GM23248 (cell line): ENCODE data around the gene R3HCC1L. TPM values are rescaled to one million over a fixed set of nuclear protein-coding genes. Genes with fewer than 3 reads are reported as not detected.

ENCODE experiments used
- DNase-seq: peaks from one replicate; pipeline ENCODE4 v3.0.0-alpha.2; 2015
- H2AFZ ChIP-seq: fragments of 200-600 bp; sonication (generic); 2 replicates; pipeline ENCODE4 v1.6.1; 2016; ENCODE audit warnings: antibody characterized with exemption
- H3F3A ChIP-seq: fragments of 200-600 bp; sonication (generic); 2 replicates; pipeline ENCODE4 v1.6.1; 2016; ENCODE audit warnings: mild to moderate bottlenecking, antibody characterized with exemption, mixed run types; ENCODE audit not compliant: insufficient read depth
- H3K27ac ChIP-seq: fragments of 200-600 bp; sonication (generic); 2 replicates; pipeline ENCODE4 v1.5.1; 2016; ENCODE audit warnings: mild to moderate bottlenecking
- H3K27me3 ChIP-seq: fragments of 200-600 bp; sonication (generic); replicated peaks from 2 replicates; pipeline ENCODE4 v1.6.1; 2016; ENCODE audit warnings: mild to moderate bottlenecking; ENCODE audit not compliant: insufficient read depth
- H3K36me3 ChIP-seq: fragments of 200-600 bp; sonication (generic); 2 replicates; pipeline ENCODE4 v1.6.1; 2016; ENCODE audit warnings: low read depth, mild to moderate bottlenecking
- H3K4me1 ChIP-seq: fragments of 200-600 bp; sonication (generic); 2 replicates; pipeline ENCODE4 v1.6.1; 2016; ENCODE audit warnings: mild to moderate bottlenecking; ENCODE audit not compliant: insufficient read depth
- H3K4me2 ChIP-seq: fragments of 200-600 bp; sonication (generic); one replicate; pipeline ENCODE4 v1.6.1; 2016; ENCODE audit warnings: mild to moderate bottlenecking; ENCODE audit not compliant: unreplicated experiment
- H3K4me3 ChIP-seq: fragments of 200-600 bp; sonication (generic); 2 replicates; pipeline ENCODE4 v1.5.1; 2016; ENCODE audit warnings: mild to moderate bottlenecking
- H3K79me2 ChIP-seq: fragments of 200-600 bp; sonication (generic); 2 replicates; pipeline ENCODE4 v1.6.1; 2016; ENCODE audit warnings: mild to moderate bottlenecking; ENCODE audit not compliant: insufficient read depth
- H3K9ac ChIP-seq: fragments of 200-600 bp; sonication (generic); 2 replicates; pipeline ENCODE4 v1.6.1; 2016; ENCODE audit warnings: mild to moderate bottlenecking
- H3K9me2 ChIP-seq: fragments of 200-600 bp; sonication (generic); 2 replicates; pipeline ENCODE4 v1.6.1; 2016; ENCODE audit warnings: mixed run types, mild to moderate bottlenecking, moderate library complexity; ENCODE audit not compliant: insufficient read depth
- H3K9me3 ChIP-seq: fragments of 200-600 bp; sonication (generic); one replicate; pipeline ENCODE4 v1.6.1; 2017; ENCODE audit warnings: low read depth
- H4K20me1 ChIP-seq: fragments of 200-600 bp; sonication (generic); 2 replicates; pipeline ENCODE4 v1.6.0; 2016; ENCODE audit not compliant: insufficient read depth
- EZH2 ChIP-seq: fragments of 200-600 bp; sonication (generic); IDR thresholded peaks from 2 replicates; pipeline ENCODE4 v1.6.1; 2018; ENCODE audit warnings: antibody characterized with exemption, mild to moderate bottlenecking; ENCODE audit not compliant: insufficient read depth, poor library complexity, severe bottlenecking
- EZH2phosphoT487 ChIP-seq: fragments of 200-600 bp; sonication (generic); IDR thresholded peaks from 2 replicates; pipeline ENCODE4 v1.6.1; 2018; ENCODE audit warnings: antibody characterized with exemption, moderate library complexity, mild to moderate bottlenecking, low read depth; ENCODE audit not compliant: insufficient read depth
- WGBS, 2 experiments: methylation state at CpG; one replicate each; pipeline ENCODE4 v1.1.6; 2015 to 2017; ENCODE audit warnings: low lambda C conversion rate in 2 of 2, low coverage in 1 of 2; ENCODE audit errors: missing lambda C conversion rate in 2 of 2; 5-methylcytosine and 5-hydroxymethylcytosine counted together
- in situ Hi-C: fragments of 300-500 bp; cut with MboI; formaldehyde crosslinking; loops from 2 replicates; pipeline ENCODE4 v1.15.0; 2020
- polyA plus RNA-seq: library from polyadenylated mRNA; unstranded; fragments of >200 nt; fragmentation: Nextera tagmentation; extraction: Ambion mirVana; gene quantifications from 2 replicates; pipeline ENCODE4 v1.2.1, GENCODE V29; 2016
- total RNA-seq: library from RNA; depleted of rRNA; stranded (reverse); fragments of >200 nt; shearing (Covaris generic); gene quantifications from 2 replicates; pipeline ENCODE4 v1.2.3, GENCODE V29; 2014

R3HCC1L gene
- total and polyA plus RNA-seq, 2 experiments from 2014 or later, result 8.2 to 10.2 TPM

DNA sequence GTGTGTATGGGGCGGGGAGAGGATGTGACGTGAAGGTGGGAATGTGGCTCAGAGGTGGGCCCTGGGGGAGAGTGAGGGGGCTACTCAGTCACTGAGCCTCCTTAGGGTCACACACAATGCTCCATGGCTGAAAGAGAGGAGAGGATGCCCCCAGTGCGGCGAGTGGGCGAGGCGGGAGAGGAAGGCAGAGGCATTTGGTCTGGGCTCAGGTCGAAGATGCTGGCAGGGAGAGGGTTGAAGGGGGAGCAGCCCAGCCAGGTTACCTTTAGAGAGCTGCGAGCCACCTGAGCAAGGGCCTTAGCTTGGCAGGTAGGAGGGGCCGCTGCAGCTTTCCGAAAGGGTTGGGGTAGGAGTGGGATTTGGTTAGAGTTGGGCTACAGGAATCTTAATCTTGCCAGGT is 138.2 kb downstream of the R3HCC1L start:
- Histone ChIP-seq H3K4me1 (peaks cover 18% of the 10 kb centered on the region), H3K27ac (no peak overlapping the region), H3K4me3 (no peak overlapping the region), H3K79me2 (peaks cover 2% of the 10 kb centered on the region), H3K4me2 (no peak overlapping the region), H4K20me1 (no peaks in the 10 kb centered on the region), H3K27me3 (no peaks in the 10 kb centered on the region), H3K36me3 (no peaks in the 10 kb centered on the region), H3K9me3 (no peaks in the 10 kb centered on the region), H3F3A (peaks cover 5% of the 10 kb centered on the region; the same call in 1 of the 2 replicates), H3K9ac (no peak overlapping the region), H2AFZ (no peak overlapping the region), H3K9me2 (no peaks in the 10 kb centered on the region)
- DNase-seq, result no peak
- no peak for TF ChIP-seq EZH2phosphoT487
- TF ChIP-seq EZH2, result no peak
- in situ Hi-C loops, result no loop called here
- 93 to 94% methylated on average over 9 to 10 of the region's 10 CpGs for WGBS, 2 experiments

- H3K36me3 ChIP-seq, result no peaks in the 10 kb centered on the region
- TF ChIP-seq EZH2 (no peak), EZH2phosphoT487 (no peak)
- no peaks in the 10 kb centered on the region for H3K79me2 ChIP-seq
- no peak overlapping the region for H3K27ac ChIP-seq
- WGBS, 2 experiments, result 82 to 87% methylated on average over 9 of the region's 9 CpGs
- no peaks in the 10 kb centered on the region for H4K20me1 ChIP-seq
- peaks cover 5% of the 10 kb centered on the region; the same call in 1 of the 2 replicates for H3F3A ChIP-seq
- no peak for DNase-seq
- no peak overlapping the region for H3K9ac ChIP-seq
- H2AFZ ChIP-seq, result no peak overlapping the region
- H3K4me2 ChIP-seq, result no peak overlapping the region
- no peak overlapping the region for H3K4me3 ChIP-seq
- H3K4me1 ChIP-seq, result peaks cover 18% of the 10 kb centered on the region
- in situ Hi-C loops, result no loop called here
- H3K27me3 ChIP-seq, result no peaks in the 10 kb centered on the region
- no peaks in the 10 kb centered on the region for H3K9me2 ChIP-seq
- no peaks in the 10 kb centered on the region for H3K9me3 ChIP-seq
These were observed 138.8 kb downstream of the R3HCC1L start for GRCh38 chr10:98273057-98273850.

DNA sequence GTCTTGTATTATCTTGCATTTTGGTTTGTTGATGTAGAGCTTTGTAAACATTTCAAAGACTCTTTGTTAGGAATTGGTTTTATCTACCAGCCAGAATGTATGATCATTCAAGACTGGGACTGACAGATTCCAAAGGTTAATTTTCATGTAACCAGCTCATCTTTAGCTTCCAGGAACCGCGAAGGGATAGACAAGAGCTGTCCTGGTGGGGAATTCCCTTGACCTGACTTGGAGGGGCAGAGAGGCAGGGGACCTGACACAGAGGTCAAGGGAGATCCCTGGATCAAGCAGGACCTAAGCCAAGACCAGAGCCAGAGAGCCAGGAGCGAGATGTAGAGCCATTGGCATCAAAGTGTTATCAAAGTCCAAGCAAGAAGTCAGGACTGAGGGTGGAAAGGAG is 140.1 kb downstream of the R3HCC1L start:
- H2AFZ ChIP-seq, result no peak overlapping the region
- peaks cover 9% of the 10 kb centered on the region for H3K4me1 ChIP-seq
- H3K36me3 ChIP-seq, result no peaks in the 10 kb centered on the region
- no peaks in the 10 kb centered on the region for H4K20me1 ChIP-seq
- H3K9me2 ChIP-seq, result no peaks in the 10 kb centered on the region
- H3K9ac ChIP-seq, result no peak overlapping the region
- no peak overlapping the region for H3K4me3 ChIP-seq
- no peak overlapping the region for H3K4me2 ChIP-seq
- no peaks in the 10 kb centered on the region for H3K79me2 ChIP-seq
- no peak for TF ChIP-seq EZH2
- no peak for TF ChIP-seq EZH2phosphoT487
- DNase-seq, result no peak
- no peak overlapping the region for H3K27ac ChIP-seq
- H3K9me3 ChIP-seq, result no peaks in the 10 kb centered on the region
- 79 to 83% methylated on average over 3 of the region's 3 CpGs for WGBS, 2 experiments
- H3K27me3 ChIP-seq, result no peaks in the 10 kb centered on the region
- peaks cover 5% of the 10 kb centered on the region; the same call in 1 of the 2 replicates for H3F3A ChIP-seq
- in situ Hi-C loops, result no loop called here

DNA sequence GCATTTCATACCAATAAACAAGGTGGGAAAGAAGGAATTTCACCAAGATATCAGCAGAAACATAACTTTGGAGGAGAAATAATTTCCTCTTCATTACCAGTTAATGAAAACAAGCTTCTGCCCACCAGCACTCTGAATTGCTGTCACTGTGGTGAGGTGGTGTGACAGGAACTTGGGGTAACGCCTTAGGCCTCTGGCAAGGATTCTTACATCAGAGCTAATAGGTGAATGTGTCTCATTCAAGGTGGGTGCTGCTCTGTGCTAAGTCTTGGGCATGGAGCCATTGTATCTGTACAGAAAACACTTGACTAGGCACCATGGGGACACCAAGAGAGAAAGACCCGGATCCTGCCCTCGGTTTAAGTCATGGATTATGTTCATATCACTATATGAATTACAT is 141.9 kb downstream of the R3HCC1L start:
- H3K9me3 ChIP-seq, result no peaks in the 10 kb centered on the region
- H3K36me3 ChIP-seq, result no peaks in the 10 kb centered on the region
- H3K27ac ChIP-seq, result no peak overlapping the region
- H3K9me2 ChIP-seq, result no peaks in the 10 kb centered on the region
- no peak overlapping the region for H3K4me3 ChIP-seq
- no peak overlapping the region for H3K9ac ChIP-seq
- no peaks in the 10 kb centered on the region for H3K79me2 ChIP-seq
- H3K4me2 ChIP-seq, result no peak overlapping the region
- no peak for DNase-seq
- no peak overlapping the region for H2AFZ ChIP-seq
- peaks cover 2% of the 10 kb centered on the region; the same call in 1 of the 2 replicates for H3K27me3 ChIP-seq
- TF ChIP-seq EZH2phosphoT487 (no peak), EZH2 (no peak)
- 61 to 82% methylated on average over 3 of the region's 3 CpGs for WGBS, 2 experiments
- no peaks in the 10 kb centered on the region for H4K20me1 ChIP-seq
- in situ Hi-C loops, result no loop called here
- no peaks in the 10 kb centered on the region for H3K4me1 ChIP-seq
- H3F3A ChIP-seq, result no peaks in the 10 kb centered on the region
